SU-DHL-6 (cell line): Measurements from ENCODE around the gene MAL.
"Not testable (repeated sequence)": the region's sequence is repeated elsewhere in the genome, so short reads cannot be mapped to it uniquely, and the experiment has no call there.

Experiments
- H2AFZ ChIP-seq: fragments of 200-600 bp; sonication (generic); 2 replicates; pipeline ENCODE4 v1.6.1; 2014; ENCODE audit warnings: low read depth, mild to moderate bottlenecking, moderate library complexity, mixed read lengths, antibody characterized with exemption, low read length; ENCODE audit not compliant: severe bottlenecking
- H3F3A ChIP-seq: fragments of 200-600 bp; shearing (Covaris generic); 2 replicates; pipeline ENCODE4 v1.6.0; 2016; ENCODE audit warnings: antibody characterized with exemption, mild to moderate bottlenecking; ENCODE audit not compliant: insufficient read depth
- H3K27ac ChIP-seq: fragments of 200-600 bp; sonication (generic); 2 replicates; pipeline ENCODE4 v1.5.1; 2016; ENCODE audit warnings: low read depth, mild to moderate bottlenecking, low read length, moderate library complexity, mixed read lengths
- H3K27me3 ChIP-seq: fragments of 200-600 bp; sonication (generic), shearing (Covaris generic); 2 replicates; pipeline ENCODE4 v1.6.0; 2014; ENCODE audit warnings: mild to moderate bottlenecking, low read length
- H3K36me3 ChIP-seq: fragments of 200-600 bp; sonication (generic); 2 replicates; pipeline ENCODE4 v1.6.1; 2014; ENCODE audit warnings: mild to moderate bottlenecking, low read length, mixed read lengths
- H3K4me2 ChIP-seq: fragments of 300-600, 200-600 bp; shearing (Covaris generic), sonication (generic); 2 replicates; pipeline ENCODE4 v1.6.0; 2014; ENCODE audit warnings: low read length, low read depth, mild to moderate bottlenecking; ENCODE audit not compliant: poor library complexity, severe bottlenecking
- H3K4me3 ChIP-seq: fragments of 200-600 bp; sonication (generic); 2 replicates; pipeline ENCODE4 v1.5.1; 2014; ENCODE audit warnings: antibody characterized with exemption, low read length, mild to moderate bottlenecking, mixed read lengths; ENCODE audit not compliant: insufficient read depth, poor library complexity, severe bottlenecking
- H3K79me2 ChIP-seq: fragments of 200-600 bp; sonication (generic); 2 replicates; pipeline ENCODE4 v1.6.1; 2014; ENCODE audit warnings: mild to moderate bottlenecking, low read length, moderate library complexity; ENCODE audit not compliant: insufficient read depth
- H3K9ac ChIP-seq: fragments of 200-600 bp; sonication (generic); 2 replicates; pipeline ENCODE4 v1.7.0; 2014; ENCODE audit warnings: mild to moderate bottlenecking, low read length
- H3K9me2 ChIP-seq: fragments of 200-600 bp; sonication (generic); replicated peaks from 2 replicates; pipeline ENCODE4 v1.6.1; 2014; ENCODE audit warnings: low read length; ENCODE audit not compliant: insufficient read depth
- H3K9me3 ChIP-seq: fragments of 200-600 bp; sonication (generic); 2 replicates; pipeline ENCODE4 v1.6.1; 2014; ENCODE audit warnings: low read length, mixed read lengths; ENCODE audit not compliant: insufficient read depth
- H4K20me1 ChIP-seq: fragments of 200-600 bp; sonication (generic); 2 replicates; pipeline ENCODE4 v1.6.1; 2014; ENCODE audit warnings: low read depth, mild to moderate bottlenecking, antibody characterized with exemption, low read length, moderate library complexity, mixed read lengths
- EZH2phosphoT487 ChIP-seq: fragments of 200-600 bp; sonication (generic), shearing (Covaris generic); conservative IDR thresholded peaks from 2 replicates; pipeline ENCODE4 v1.6.1; 2018; ENCODE audit warnings: mild to moderate bottlenecking, antibody characterized with exemption, low read length, moderate library complexity, mixed read lengths
- TF ChIP-seq, protein P1 (sequence below): fragments of 200-600 bp; sonication (generic); IDR thresholded peaks from one replicate; pipeline ENCODE4 v1.5.1; 2017; ENCODE audit warnings: antibody characterized with exemption, mild to moderate bottlenecking, low read length, moderate library complexity; ENCODE audit not compliant: insufficient read depth, poor library complexity, severe bottlenecking

MAL gene

DNA sequence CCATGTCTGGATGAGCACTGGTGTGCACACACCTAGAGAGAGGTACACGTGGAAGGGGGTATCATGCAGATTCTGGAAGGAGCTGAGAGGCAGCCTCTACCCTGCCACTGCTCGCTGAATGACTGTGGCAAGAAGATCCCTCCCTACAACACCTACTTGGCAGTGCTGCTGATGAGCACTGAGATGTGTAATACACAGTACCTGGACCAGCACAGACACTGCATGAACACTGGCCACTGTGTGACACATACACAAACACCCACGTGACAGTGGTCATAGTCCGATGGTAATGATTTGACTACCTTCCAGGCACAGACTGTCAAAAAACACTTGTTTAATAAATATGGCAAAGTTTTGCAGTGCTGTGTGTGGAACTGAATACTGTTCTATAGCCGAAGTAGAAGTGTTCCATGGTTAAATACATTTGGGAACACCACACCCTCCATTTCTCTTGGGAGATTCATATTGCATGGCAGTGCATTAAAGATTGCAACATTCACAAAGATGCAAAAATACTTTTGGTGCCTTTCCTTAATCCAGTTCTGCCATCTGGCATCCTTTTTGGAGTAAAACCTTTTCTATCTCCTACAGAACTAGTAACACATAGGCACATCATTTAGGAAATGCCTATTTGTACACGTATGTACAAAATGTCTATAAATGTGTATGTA, 66.5 kb downstream of the MAL start:
- Histone ChIP-seq H2AFZ (no peak overlapping the region), H4K20me1 (no peaks in the 10 kb centered on the region), H3K9me2 (no peaks in the 10 kb centered on the region), H3K9me3 (no peaks in the 10 kb centered on the region), H3K4me2 (no peak overlapping the region), H3K4me3 (no peak overlapping the region), H3K79me2 (no peaks in the 10 kb centered on the region), H3K27ac (no peak overlapping the region), H3K27me3 (no peaks in the 10 kb centered on the region), H3K36me3 (peaks cover 5% of the 10 kb centered on the region), H3F3A (no peaks in the 10 kb centered on the region), H3K9ac (no peak overlapping the region)
- no peak for TF ChIP-seq EZH2phosphoT487

DNA sequence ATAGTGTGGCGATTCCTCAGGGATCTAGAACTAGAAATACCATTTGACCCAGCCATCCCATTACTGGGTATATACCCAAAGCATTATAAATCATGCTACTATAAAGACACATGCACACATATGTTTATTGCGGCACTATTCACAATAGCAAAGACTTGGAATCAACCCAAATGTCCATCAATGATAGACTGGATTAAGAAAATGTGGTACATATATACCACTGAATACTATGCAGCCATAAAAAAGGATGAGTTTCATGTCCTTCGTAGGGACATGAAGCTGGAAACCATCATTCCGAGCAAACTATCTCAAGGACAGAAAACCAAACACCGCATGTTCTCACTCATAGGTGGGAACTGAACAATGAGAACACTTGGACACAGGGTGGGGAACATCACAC, 72.8 kb downstream of the MAL start:
- H3K9ac ChIP-seq, H3K27ac ChIP-seq, H3K79me2 ChIP-seq, H3K9me3 ChIP-seq, H3K4me3 ChIP-seq, H3K9me2 ChIP-seq, H2AFZ ChIP-seq, H4K20me1 ChIP-seq, H3F3A ChIP-seq, H3K27me3 ChIP-seq, H3K4me2 ChIP-seq: not testable (repeated sequence)
- peaks cover 33% of the 10 kb centered on the region for H3K36me3 ChIP-seq

DNA sequence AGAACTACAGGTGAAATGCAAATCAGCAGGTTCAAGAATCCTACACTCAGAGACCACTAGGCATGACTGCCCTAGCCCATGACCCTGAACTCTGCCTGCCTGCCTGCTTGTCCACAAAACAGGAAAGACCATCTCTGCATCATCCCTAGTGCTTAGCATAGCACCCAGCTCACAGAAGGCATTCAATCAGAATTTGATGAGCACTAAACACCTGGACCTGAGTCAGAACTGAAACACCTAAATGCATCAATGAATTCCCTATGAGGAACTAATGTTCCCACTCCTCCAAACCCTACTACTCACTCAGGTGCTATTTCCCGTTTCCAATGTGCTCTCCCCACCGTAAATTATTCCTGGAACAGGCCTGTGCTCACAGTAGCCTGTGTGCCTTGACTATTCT, 74.4 kb downstream of the MAL start:
- TF ChIP-seq, protein P1, sequence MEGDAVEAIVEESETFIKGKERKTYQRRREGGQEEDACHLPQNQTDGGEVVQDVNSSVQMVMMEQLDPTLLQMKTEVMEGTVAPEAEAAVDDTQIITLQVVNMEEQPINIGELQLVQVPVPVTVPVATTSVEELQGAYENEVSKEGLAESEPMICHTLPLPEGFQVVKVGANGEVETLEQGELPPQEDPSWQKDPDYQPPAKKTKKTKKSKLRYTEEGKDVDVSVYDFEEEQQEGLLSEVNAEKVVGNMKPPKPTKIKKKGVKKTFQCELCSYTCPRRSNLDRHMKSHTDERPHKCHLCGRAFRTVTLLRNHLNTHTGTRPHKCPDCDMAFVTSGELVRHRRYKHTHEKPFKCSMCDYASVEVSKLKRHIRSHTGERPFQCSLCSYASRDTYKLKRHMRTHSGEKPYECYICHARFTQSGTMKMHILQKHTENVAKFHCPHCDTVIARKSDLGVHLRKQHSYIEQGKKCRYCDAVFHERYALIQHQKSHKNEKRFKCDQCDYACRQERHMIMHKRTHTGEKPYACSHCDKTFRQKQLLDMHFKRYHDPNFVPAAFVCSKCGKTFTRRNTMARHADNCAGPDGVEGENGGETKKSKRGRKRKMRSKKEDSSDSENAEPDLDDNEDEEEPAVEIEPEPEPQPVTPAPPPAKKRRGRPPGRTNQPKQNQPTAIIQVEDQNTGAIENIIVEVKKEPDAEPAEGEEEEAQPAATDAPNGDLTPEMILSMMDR = no peak
- no peak for TF ChIP-seq EZH2phosphoT487
- Histone ChIP-seq H3K9me2 (no peaks in the 10 kb centered on the region), H3K9me3 (no peaks in the 10 kb centered on the region), H3K79me2 (no peaks in the 10 kb centered on the region), H3K4me3 (no peak overlapping the region), H3K4me2 (no peak overlapping the region), H3K27ac (no peak overlapping the region), H3K9ac (no peak overlapping the region), H4K20me1 (no peaks in the 10 kb centered on the region), H3K36me3 (peaks cover 40% of the 10 kb centered on the region), H3F3A (no peaks in the 10 kb centered on the region), H2AFZ (no peak overlapping the region), H3K27me3 (no peaks in the 10 kb centered on the region)
